Measurements from ENCODE around the gene DUS3L. TPM values are rescaled to one million over a fixed set of nuclear protein-coding genes. Genes with fewer than 3 reads are reported as not detected.

DUS3L gene
- total RNA-seq, 1 experiment from 2014 or later: 39.6 TPM

GRCh38 chr19:5831159-5831558 is 40.2 kb upstream of the DUS3L start:
- no TSS peak for BruUV-seq (replicated peaks)
- H3K9me3 ChIP-seq (ENCODE audit: control insufficient read depth, insufficient read depth, low read depth, low read length): no peaks in the 10 kb centered on the region
- ATAC-seq: no peak
- no peaks in the 10 kb centered on the region for H3K27me3 ChIP-seq (ENCODE audit: control insufficient read depth, insufficient read depth, low read length)
- intact Hi-C loops (cut with micrococcal nuclease; ENCODE audit: unreplicated experiment) (no loop called here), in situ Hi-C loops (cut with HindIII; ENCODE audit: low pct_unique_long_range_greater_than_20kb, low sequenced_read_pairs) (no loop called here)
- no peak for DNase-seq (ENCODE audit: low read depth, low spot score)
- no peak overlapping the region for H3K4me3 ChIP-seq (ENCODE audit: low read depth in 2 of 2, low read length in 2 of 2)
- ChIA-PET CTCF (interaction anchor here (0.6 kb wide), 1 partner anchor 22 kb away, joined by 3 read pairs; no protein-coding TSS in a partner anchor), POLR2A (no interaction called here)
- no peak overlapping the region for H3K27ac ChIP-seq (ENCODE audit: low read length)
- peaks cover 8% of the 10 kb centered on the region for H3K4me1 ChIP-seq (ENCODE audit: control insufficient read depth, insufficient read depth, low read length)
- TF ChIP-seq TCF7L2 (IDR thresholded peaks at IDR 0.05; ENCODE audit: low read depth, low read length) (no peak), REST (IDR thresholded peaks at IDR 0.05; ENCODE audit: insufficient read depth in 1 of 2, low read depth in 2 of 2, low read length in 1 of 2) (no peak), CTCF (IDR thresholded peaks at IDR 0.05) (no peak), POLR2AphosphoS5 (IDR thresholded peaks at IDR 0.05; ENCODE audit: low read depth, low read length) (no peak), SIN3A (IDR thresholded peaks at IDR 0.05; ENCODE audit: borderline replicate concordance, insufficient read depth, low read depth, low read length) (no peak)
- H3K36me3 ChIP-seq (ENCODE audit: control insufficient read depth, insufficient read depth, low read length): no peaks in the 10 kb centered on the region

GRCh38 chr19:5829567-5830310 is 38.8 kb upstream of the DUS3L start:
- Histone ChIP-seq H3K27ac (ENCODE audit: low read length) (no peak overlapping the region), H3K4me3 (ENCODE audit: low read depth in 2 of 2, low read length in 2 of 2) (no peak overlapping the region; a peak in 1 of 4 replicates)
- in situ Hi-C loops (cut with HindIII; ENCODE audit: low pct_unique_long_range_greater_than_20kb, low sequenced_read_pairs): no loop called here

More at GRCh38 chr19:5829567-5830310, 38.8 kb upstream of the DUS3L start:
- DNase-seq (ENCODE audit: low read depth, low spot score): no peak
- CTCF ChIA-PET: no interaction called here
- no peak for ATAC-seq
- Histone ChIP-seq H3K4me1 (ENCODE audit: control insufficient read depth, insufficient read depth, low read length) (peaks cover 8% of the 10 kb centered on the region), H3K27me3 (ENCODE audit: control insufficient read depth, insufficient read depth, low read length) (no peaks in the 10 kb centered on the region), H3K36me3 (ENCODE audit: control insufficient read depth, insufficient read depth, low read length) (no peaks in the 10 kb centered on the region), H3K9me3 (ENCODE audit: control insufficient read depth, insufficient read depth, low read depth, low read length) (no peaks in the 10 kb centered on the region)
- POLR2A ChIA-PET: no interaction called here
- no peak for TF ChIP-seq POLR2AphosphoS5 (IDR thresholded peaks at IDR 0.05; ENCODE audit: low read depth, low read length)
- no peak for TF ChIP-seq REST (IDR thresholded peaks at IDR 0.05; ENCODE audit: insufficient read depth in 1 of 2, low read depth in 2 of 2, low read length in 1 of 2)
- no peak for TF ChIP-seq CTCF (IDR thresholded peaks at IDR 0.05)
- TF ChIP-seq TCF7L2 (IDR thresholded peaks at IDR 0.05; ENCODE audit: low read depth, low read length): no peak
- TF ChIP-seq SIN3A (IDR thresholded peaks at IDR 0.05; ENCODE audit: borderline replicate concordance, insufficient read depth, low read depth, low read length): no peak
- intact Hi-C loops (cut with micrococcal nuclease; ENCODE audit: unreplicated experiment): no loop called here
- no TSS peak for BruUV-seq (replicated peaks)

Data from Panc1 (cell line).